Measurements from ENCODE around the gene GGN. TPM values are rescaled to one million over a fixed set of nuclear protein-coding genes. Genes with fewer than 3 reads are reported as not detected.

Gene GGN
- total RNA-seq, 1 experiment from 2014 or later: 0.73 TPM

DNA sequence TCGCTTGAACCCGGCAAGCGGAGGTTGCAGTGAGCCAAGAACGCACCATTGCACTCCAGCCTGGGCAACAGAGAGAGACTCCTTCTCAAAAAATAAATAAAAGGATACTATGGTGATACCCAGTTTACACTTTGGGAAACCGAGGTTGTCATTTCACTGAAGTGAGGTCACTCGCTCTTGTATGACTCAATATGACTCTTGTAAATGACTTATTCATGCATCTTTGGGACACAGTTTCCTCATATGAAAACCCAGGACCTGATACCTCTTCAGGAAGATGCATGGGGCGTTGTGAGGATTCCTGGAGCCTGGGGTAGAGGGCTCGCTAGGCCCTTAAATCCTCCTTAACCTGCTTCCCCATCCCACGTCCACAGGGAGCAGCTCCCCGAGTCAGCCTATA lies 9.0 kb downstream of the GGN start:
- Histone ChIP-seq H3K27me3 (ENCODE audit: low read length) (no peaks in the 10 kb centered on the region), H3K27ac (ENCODE audit: low read length) (no peak overlapping the region), H3K4me2 (ENCODE audit: low read length) (no peak overlapping the region), H3K36me3 (ENCODE audit: low read depth, low read length) (peaks cover 23% of the 10 kb centered on the region), H3K9me2 (replicated peaks; ENCODE audit: low read length) (no peaks in the 10 kb centered on the region), H3K9ac (ENCODE audit: low read length) (no peak overlapping the region), H3K4me3 (ENCODE audit: low read length) (no peak overlapping the region), H3K4me1 (ENCODE audit: insufficient read depth, low read length) (peaks cover 15% of the 10 kb centered on the region), H2AFZ (ENCODE audit: low read length) (no peak overlapping the region), H3F3A (ENCODE audit: low read length, unreplicated experiment) (no peaks in the 10 kb centered on the region), H4K20me1 (ENCODE audit: low read length) (peaks cover 16% of the 10 kb centered on the region; the same call in 1 of the 2 replicates), H3K79me2 (ENCODE audit: low read length) (peaks cover 36% of the 10 kb centered on the region), H3K9me3 (ENCODE audit: low read length) (no peaks in the 10 kb centered on the region)
- TF ChIP-seq, protein P1, sequence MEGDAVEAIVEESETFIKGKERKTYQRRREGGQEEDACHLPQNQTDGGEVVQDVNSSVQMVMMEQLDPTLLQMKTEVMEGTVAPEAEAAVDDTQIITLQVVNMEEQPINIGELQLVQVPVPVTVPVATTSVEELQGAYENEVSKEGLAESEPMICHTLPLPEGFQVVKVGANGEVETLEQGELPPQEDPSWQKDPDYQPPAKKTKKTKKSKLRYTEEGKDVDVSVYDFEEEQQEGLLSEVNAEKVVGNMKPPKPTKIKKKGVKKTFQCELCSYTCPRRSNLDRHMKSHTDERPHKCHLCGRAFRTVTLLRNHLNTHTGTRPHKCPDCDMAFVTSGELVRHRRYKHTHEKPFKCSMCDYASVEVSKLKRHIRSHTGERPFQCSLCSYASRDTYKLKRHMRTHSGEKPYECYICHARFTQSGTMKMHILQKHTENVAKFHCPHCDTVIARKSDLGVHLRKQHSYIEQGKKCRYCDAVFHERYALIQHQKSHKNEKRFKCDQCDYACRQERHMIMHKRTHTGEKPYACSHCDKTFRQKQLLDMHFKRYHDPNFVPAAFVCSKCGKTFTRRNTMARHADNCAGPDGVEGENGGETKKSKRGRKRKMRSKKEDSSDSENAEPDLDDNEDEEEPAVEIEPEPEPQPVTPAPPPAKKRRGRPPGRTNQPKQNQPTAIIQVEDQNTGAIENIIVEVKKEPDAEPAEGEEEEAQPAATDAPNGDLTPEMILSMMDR (conservative IDR thresholded peaks at IDR 0.05; ENCODE audit: low read depth, low read length): no peak
- no peak for TF ChIP-seq EZH2phosphoT487 (IDR thresholded peaks at IDR 0.05; ENCODE audit: borderline replicate concordance, low read length)
- TF ChIP-seq EZH2 (IDR thresholded peaks at IDR 0.05; ENCODE audit: low read length, unreplicated experiment): no peak
- DNase-seq (no peak), ATAC-seq (no peak)
- ChIA-PET CTCF (no interaction called here), POLR2A (ENCODE audit: unreplicated experiment) (no interaction called here)
- intact Hi-C loops (cut with micrococcal nuclease): no loop called here
- no TSS peak for BruUV-seq (replicated peaks)

DNA sequence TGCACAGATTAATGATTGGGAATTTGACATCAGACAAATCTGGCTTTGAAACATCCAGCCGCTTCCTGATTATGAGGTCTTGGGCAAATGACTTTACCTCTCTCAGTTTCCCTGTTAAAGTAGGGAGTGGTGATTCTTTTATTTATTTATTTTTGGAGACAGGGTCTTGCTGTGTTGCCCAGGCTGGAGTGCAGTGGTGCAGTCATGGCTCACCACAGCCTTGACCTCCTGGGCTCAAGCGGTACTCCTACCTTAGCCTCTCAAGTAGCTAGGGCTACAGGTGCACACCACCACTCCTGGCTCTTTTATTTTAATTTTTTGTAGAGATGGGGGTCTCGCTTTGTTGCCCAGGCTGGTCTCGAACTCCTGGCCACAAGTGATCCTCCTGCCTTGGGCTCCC lies 10.8 kb downstream of the GGN start:
- no peak for ATAC-seq
- Histone ChIP-seq H3K9ac (ENCODE audit: low read length) (no peak overlapping the region), H3K36me3 (ENCODE audit: low read depth, low read length) (peaks cover 15% of the 10 kb centered on the region), H4K20me1 (ENCODE audit: low read length) (peaks cover 16% of the 10 kb centered on the region; the same call in 1 of the 2 replicates), H3K4me1 (ENCODE audit: insufficient read depth, low read length) (peaks cover 15% of the 10 kb centered on the region), H3F3A (ENCODE audit: low read length, unreplicated experiment) (no peaks in the 10 kb centered on the region), H3K9me2 (replicated peaks; ENCODE audit: low read length) (no peaks in the 10 kb centered on the region), H3K4me2 (ENCODE audit: low read length) (peak overlapping the region; percentile 98; the same call in 1 of the 2 replicates), H3K27ac (ENCODE audit: low read length) (no peak overlapping the region), H3K27me3 (ENCODE audit: low read length) (no peaks in the 10 kb centered on the region), H2AFZ (ENCODE audit: low read length) (no peak overlapping the region), H3K9me3 (ENCODE audit: low read length) (no peaks in the 10 kb centered on the region), H3K4me3 (ENCODE audit: low read length) (no peak overlapping the region; the same call in 1 of the 2 replicates), H3K79me2 (ENCODE audit: low read length) (peaks cover 36% of the 10 kb centered on the region)
- intact Hi-C loops (cut with micrococcal nuclease): no loop called here
- no TSS peak for BruUV-seq (replicated peaks)
- TF ChIP-seq, protein P1 (conservative IDR thresholded peaks at IDR 0.05; ENCODE audit: low read depth, low read length): no peak
- TF ChIP-seq EZH2 (IDR thresholded peaks at IDR 0.05; ENCODE audit: low read length, unreplicated experiment) (no peak), EZH2phosphoT487 (IDR thresholded peaks at IDR 0.05; ENCODE audit: borderline replicate concordance, low read length) (no peak)
- CTCF ChIA-PET: no interaction called here
- POLR2A ChIA-PET (ENCODE audit: unreplicated experiment): no interaction called here
- no peak for DNase-seq

DNA sequence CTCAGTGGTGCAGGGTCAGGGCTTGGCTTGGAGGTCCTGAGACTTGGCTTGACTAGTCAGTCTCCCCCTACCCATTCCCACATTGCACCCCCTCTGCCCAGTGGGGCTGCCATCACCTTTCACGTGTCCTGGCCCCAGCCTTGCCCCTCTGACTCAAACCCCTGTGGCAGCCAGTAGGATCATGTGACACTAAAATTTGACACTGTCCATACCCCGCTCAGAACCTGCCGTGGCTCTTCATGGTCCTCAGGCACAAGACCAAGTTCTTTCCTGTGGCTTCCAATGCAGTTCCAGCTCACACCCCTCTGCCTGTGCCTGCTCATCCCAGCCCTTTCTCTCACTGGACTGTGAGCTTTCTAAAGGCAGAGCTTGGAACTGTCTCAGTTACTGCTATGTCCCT lies 11.3 kb downstream of the GGN start:
- peaks cover 15% of the 10 kb centered on the region for H3K4me1 ChIP-seq (ENCODE audit: insufficient read depth, low read length)
- H3K9me2 ChIP-seq (replicated peaks; ENCODE audit: low read length): no peaks in the 10 kb centered on the region
- H3K36me3 ChIP-seq (ENCODE audit: low read depth, low read length): peaks cover 11% of the 10 kb centered on the region; the same call in 1 of the 2 replicates
- intact Hi-C loops (cut with micrococcal nuclease): no loop called here
- DNase-seq (no peak), ATAC-seq (no peak)
- BruUV-seq (replicated peaks): no TSS peak
- no peak overlapping the region for H3K9ac ChIP-seq (ENCODE audit: low read length)
- H3K4me2 ChIP-seq (ENCODE audit: low read length): peak overlapping the region; percentile 98
- H4K20me1 ChIP-seq (ENCODE audit: low read length): peaks cover 16% of the 10 kb centered on the region; the same call in 1 of the 2 replicates
- H3K27me3 ChIP-seq (ENCODE audit: low read length): no peaks in the 10 kb centered on the region
- H2AFZ ChIP-seq (ENCODE audit: low read length): no peak overlapping the region
- TF ChIP-seq EZH2phosphoT487 (IDR thresholded peaks at IDR 0.05; ENCODE audit: borderline replicate concordance, low read length): no peak
- TF ChIP-seq, protein P1 (conservative IDR thresholded peaks at IDR 0.05; ENCODE audit: low read depth, low read length): no peak
- no peak for TF ChIP-seq EZH2 (IDR thresholded peaks at IDR 0.05; ENCODE audit: low read length, unreplicated experiment)
- no peak overlapping the region for H3K27ac ChIP-seq (ENCODE audit: low read length)
- POLR2A ChIA-PET (ENCODE audit: unreplicated experiment): interaction anchor here (0.5 kb wide), 1 partner anchor 26 kb away, joined by 11 read pairs; no protein-coding TSS in a partner anchor
- no peaks in the 10 kb centered on the region for H3K9me3 ChIP-seq (ENCODE audit: low read length)
- no peaks in the 10 kb centered on the region for H3F3A ChIP-seq (ENCODE audit: low read length, unreplicated experiment)
- CTCF ChIA-PET: no interaction called here
- peaks cover 36% of the 10 kb centered on the region for H3K79me2 ChIP-seq (ENCODE audit: low read length)
- H3K4me3 ChIP-seq (ENCODE audit: low read length): peak overlapping the region; percentile 84; the same call in 1 of the 2 replicates

Measured in PC-3 (cell line).